ENCODE data around the gene GRM5. TPM values are rescaled to one million over a fixed set of nuclear protein-coding genes. Genes with fewer than 3 reads are reported as not detected.

GRM5 gene
- total RNA-seq, 4 donors from 2014 or later = 0.13 TPM; not detected in 3

DNA sequence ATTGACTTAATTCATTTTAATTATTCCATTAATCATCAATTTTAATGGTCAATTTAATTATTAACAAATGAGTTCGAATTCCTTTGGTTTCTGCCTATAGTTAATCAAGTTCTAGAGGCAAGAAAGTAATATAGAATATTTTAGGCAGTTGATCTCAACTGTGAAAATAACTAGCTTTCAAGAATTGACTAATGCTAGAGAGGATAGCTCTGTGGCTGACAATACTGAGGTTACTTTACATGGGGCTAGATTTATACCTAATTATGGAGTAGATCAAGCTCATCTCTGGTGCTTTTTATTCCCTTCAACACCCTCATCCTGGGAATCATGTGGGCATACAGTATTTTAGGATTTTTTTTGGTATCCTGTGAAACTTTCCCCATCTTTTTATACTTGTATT, 259.4 kb downstream of the GRM5 start:
- DNase-seq (ENCODE audit: low spot score) (no peak), ATAC-seq (ENCODE audit: low FRiP score) (no peak)
- TF ChIP-seq CTCF (IDR thresholded peaks at IDR 0.05) = no peak

GRCh38 chr11:88801484-88802123, 264.2 kb downstream of the GRM5 start:
- DNase-seq (ENCODE audit: low spot score) (no peak), ATAC-seq (ENCODE audit: low FRiP score) (no peak)
- TF ChIP-seq CTCF (IDR thresholded peaks at IDR 0.05) = no peak

DNA sequence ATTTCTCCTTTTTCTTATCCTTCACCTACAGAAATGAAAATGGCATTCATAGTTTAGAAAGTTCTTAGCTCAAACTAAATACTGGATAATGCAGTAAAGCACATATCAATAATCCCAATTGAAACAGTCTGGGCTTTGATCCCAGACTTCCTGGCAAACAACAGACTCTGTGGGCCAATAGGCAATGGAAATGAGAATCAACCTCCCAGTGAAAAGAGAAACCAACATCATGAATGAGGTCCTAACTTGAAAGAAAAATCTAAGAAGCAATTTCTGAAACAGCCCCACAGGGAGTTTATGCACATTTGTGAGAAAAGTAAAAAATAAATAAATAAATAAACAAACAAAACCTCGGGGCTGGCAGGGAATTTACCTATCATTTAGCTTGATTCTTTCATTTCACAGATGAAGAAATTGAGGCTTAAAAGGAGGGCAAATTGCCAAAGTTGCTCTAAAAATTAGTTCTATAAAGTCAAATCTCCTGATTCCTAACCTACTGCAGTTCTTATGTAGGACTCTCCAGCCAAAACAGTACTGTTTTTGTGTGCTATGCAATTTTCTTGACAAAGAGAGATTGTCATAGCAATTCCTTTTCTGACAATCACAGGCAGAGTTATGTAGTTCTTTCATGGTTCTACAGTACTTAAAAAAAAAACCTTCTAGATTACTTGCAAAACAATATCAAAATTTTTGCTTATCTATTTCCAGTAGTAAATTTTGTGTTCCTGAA, 265.8 kb downstream of the GRM5 start:
- DNase-seq (ENCODE audit: low spot score) (no peak), ATAC-seq (ENCODE audit: low FRiP score) (no peak)
- no peak for TF ChIP-seq CTCF (IDR thresholded peaks at IDR 0.05)

GRCh38 chr11:88790182-88790581, 275.6 kb downstream of the GRM5 start:
- ATAC-seq (ENCODE audit: low FRiP score) (no peak), DNase-seq (ENCODE audit: low spot score) (no peak)
- no peak for TF ChIP-seq CTCF (IDR thresholded peaks at IDR 0.05)

- TF ChIP-seq CTCF (IDR thresholded peaks at IDR 0.05) = no peak
- DNase-seq (ENCODE audit: low spot score) (no peak), ATAC-seq (ENCODE audit: low FRiP score) (no peak)
These were observed 286.2 kb downstream of the GRM5 start for GRCh38 chr11:88779577-88779976.

DNA sequence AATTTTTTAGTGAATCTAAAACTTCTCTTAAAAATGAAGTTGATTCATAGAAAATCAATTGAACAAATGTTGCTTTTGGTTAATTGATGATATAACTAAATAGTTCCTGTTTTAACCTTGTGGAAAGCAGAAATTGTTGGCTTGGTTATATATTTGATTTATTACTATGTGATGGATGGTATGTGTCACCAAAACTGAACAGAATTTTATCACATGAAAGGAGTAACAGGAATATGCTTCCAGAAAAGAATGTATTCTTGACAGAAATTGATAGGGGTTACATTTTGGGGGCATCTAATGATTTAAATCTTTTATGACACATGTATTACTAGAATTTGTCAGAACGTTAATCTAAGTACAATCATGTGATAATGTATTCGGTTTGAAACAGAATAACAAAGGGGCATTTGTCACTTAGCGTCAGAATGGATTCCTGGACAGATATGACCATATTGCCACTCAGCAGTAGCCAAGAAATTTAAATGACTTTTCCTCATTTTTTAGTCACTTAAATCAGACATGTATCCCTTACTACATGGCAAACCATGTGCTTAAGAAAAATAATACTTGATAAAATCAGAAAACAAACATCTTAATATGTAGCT, 295.2 kb downstream of the GRM5 start:
- ATAC-seq (ENCODE audit: low FRiP score) (no peak), DNase-seq (ENCODE audit: low spot score) (no peak)

More for the DNA sequence above, 295.2 kb downstream of the GRM5 start:
- no peak for TF ChIP-seq CTCF (IDR thresholded peaks at IDR 0.05)
